22Rv1 (cell line): Measurements from ENCODE around the gene TLE6.

Source experiments
- ZFX ChIP-seq: fragments of 450-650 bp; IDR thresholded peaks from 2 replicates; pipeline ENCODE4 v1.6.1; 2017; ENCODE audit warnings: antibody characterized with exemption, borderline replicate concordance
- TF ChIP-seq, protein P1 (sequence below): fragments of 450-650 bp; IDR thresholded peaks from 2 replicates; pipeline ENCODE4 v1.5.1; 2017; ENCODE audit warnings: mild to moderate bottlenecking

GRCh38 chr19:2949939-2950285 lies 27.5 kb upstream of the TLE6 start:
- TF ChIP-seq, protein P1, sequence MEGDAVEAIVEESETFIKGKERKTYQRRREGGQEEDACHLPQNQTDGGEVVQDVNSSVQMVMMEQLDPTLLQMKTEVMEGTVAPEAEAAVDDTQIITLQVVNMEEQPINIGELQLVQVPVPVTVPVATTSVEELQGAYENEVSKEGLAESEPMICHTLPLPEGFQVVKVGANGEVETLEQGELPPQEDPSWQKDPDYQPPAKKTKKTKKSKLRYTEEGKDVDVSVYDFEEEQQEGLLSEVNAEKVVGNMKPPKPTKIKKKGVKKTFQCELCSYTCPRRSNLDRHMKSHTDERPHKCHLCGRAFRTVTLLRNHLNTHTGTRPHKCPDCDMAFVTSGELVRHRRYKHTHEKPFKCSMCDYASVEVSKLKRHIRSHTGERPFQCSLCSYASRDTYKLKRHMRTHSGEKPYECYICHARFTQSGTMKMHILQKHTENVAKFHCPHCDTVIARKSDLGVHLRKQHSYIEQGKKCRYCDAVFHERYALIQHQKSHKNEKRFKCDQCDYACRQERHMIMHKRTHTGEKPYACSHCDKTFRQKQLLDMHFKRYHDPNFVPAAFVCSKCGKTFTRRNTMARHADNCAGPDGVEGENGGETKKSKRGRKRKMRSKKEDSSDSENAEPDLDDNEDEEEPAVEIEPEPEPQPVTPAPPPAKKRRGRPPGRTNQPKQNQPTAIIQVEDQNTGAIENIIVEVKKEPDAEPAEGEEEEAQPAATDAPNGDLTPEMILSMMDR, result no peak
- no peak for TF ChIP-seq ZFX
